NCI-H1694 treated with DMSO at 0.1 percent for 48 hours (cell line): ENCODE results near the gene SIAE.
A peak's percentile ranks its signal among the peaks of the same experiment; 100 is the strongest.
"Not testable (repeated sequence)": the region's sequence is repeated elsewhere in the genome, so short reads cannot be mapped to it uniquely, and the experiment has no call there.

Source experiments
- DNase-seq: peaks from one replicate; lab custom pipeline; 2025; lab: John Stamatoyannopoulos, UW

SIAE gene

DNA sequence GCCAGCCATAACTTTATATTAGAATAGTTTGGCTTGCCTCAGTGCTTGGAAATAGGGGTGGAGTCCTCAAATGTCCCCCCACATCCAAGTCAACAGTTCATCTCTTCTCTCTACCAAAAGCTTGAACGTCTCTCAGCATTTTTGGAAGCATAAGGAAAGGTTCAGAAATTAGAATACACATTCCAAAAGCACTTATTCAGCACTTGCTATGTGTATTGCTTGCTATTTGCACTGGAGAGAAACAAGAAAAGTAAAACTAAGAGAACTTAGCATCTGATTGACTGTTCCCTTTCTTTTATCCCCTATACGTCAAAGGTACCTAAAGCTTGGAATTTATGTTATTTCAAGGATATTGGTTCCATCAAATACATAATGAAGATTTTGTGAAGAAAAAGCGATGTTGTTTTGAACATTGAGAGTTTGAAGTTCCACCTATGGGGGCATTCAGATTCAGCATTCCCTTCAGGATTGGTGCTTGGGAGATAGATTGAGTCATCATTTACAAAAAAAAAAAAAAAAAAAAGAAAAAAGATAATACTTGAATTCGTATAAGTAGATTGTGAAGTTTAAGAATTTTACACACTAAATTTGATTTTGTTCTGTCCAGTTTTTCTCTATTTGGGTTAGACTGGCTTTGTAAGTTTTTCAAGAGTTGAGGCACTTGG is 49.5 kb downstream of the SIAE start:
- DNase-seq, result no peak

DNA sequence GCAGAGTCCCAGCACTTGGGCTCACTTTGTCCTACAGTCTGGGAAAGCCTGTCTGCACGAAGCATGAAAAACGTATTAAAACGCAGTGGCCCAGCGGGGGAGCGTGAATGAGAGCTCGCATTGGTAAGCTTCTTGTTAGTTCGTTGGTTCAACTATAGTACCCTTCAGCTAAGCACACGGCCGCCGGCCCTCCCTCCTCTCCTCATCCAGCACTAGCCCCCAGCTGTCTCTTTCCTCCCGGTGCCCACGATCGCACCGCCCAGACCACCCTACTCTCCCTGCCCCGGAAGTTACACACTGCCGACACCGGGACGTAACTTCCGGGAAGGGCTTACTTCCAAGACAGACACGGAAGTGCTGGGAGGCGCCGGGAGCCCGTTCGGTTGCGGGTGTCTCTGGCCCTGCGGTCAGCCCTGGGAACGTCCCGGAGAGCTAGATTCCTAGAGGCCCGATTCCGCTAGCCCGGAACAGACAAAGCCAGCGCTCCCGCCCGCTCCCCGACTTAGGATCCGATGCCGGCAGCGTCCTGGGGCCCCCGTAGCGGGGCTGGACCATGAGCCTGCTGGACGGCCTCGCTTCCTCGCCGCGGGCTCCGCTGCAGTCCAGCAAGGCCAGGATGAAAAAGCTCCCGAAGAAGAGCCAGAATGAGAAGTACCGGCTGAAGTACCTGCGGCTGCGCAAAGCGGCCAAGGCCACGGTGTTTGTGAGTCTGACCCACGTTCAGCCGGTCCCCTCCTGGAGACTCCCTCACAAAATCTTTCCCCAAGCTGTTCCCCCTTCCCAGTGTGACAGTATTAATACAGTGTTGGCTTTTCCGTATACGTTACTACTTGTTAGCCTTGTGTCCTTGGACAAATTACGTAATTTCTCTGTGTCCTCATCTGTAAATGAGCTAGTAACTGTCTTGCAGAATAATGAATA is 50.7 kb downstream of the SIAE start, which contains the start of gene TBRG1:
Gene TBRG1, plus strand, starts transcription at position 334 of the 921 bp plus-strand sequence. Its CDS starts 220 bp downstream, at position 554.
- DNase-seq, result peak; percentile 57

DNA sequence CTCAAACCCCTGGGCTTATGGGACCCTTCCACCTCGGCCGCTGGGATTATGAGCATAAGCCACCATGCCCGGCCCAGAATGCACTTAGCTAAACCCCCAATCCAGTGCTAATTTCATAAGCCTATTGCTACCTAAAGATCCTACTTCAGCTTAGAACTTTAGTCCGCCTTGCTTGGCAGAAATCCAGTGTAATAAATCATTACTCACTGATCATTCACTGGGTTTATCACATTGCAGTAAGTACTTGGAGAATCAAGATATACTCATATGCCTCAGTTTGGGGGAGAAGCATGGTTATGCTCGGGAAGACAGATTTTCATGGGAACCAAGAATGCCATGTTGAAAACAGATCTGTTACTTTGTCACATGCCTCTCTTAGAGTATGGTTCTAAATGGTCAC is 54.7 kb downstream of the SIAE start:
- DNase-seq, result no peak

DNA sequence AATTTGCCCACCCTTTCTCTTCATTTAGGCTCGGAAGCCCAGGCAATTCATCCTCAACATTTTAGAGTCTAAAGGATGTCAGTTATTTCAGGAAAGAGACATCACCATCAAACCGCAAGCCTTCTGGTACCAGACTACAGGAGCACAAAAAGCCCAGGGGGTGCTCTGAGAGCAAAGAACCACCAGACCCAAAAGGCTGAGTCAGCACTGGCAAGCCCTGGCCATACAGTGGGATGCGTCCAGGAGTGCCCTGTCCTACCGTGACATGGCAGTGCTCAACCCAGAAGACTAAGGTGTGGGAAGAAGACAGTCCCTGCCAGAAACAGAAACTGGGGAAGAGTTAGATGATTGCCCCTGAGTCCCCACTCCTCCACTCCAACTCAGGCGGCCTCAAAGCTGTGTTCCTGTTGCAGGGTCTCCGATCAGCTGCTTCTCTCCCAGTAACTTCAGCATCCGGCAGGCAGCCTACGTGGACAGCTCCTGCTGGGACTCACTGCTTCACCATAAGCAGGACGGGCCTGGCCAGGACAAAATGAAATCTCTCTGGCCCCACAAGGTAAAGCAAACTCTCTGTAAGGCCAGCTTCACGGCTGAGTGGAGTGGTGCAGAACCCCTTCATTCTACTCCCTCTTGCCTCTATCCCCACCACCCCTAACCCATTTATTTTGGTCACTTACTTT is 60.8 kb downstream of the SIAE start:
- no peak for DNase-seq

DNA sequence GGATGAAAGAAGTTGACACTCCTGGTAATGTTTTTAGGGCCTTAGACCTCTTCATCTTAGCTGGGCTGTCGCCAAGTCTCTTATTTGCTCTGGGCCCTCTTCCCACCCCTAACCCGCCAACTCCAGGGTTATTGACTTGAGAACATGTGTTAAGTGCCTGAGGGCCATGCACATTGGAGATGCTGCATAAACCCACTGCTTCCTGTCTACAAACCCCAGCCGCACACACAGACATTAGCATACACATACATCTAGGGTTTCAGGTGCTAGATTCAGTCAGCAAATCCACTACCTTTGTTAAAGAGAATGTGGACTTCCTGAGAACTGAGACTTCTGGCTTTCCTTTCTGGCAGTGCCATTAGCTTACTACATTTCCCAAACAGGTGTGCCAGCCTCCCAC is 61.5 kb downstream of the SIAE start:
- DNase-seq, result no peak

DNA sequence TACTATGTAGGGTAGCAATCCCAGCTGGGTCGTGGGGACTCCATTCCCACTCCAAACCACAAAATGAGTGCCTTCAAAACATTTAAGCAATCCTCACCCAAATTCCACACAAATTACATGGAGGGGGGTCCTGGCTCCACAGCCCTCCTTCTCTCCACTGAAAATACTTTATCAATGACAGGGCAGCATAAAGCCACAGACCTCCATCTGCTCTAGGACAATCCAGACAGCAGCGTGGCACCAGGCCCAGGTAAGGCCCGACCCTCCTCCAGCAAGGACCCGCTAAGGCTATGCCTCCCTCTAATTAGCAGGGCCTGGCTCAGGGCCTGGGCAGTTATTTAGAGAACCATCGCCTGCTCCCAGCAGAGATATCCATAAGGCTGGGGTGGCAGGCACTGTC is 62.5 kb downstream of the SIAE start, which contains the start of gene PANX3:
Gene PANX3, plus strand, starts transcription at position 365 of the 400 bp plus-strand sequence. CDS start 129 bp downstream, outside the sequence.
- no peak for DNase-seq

DNA sequence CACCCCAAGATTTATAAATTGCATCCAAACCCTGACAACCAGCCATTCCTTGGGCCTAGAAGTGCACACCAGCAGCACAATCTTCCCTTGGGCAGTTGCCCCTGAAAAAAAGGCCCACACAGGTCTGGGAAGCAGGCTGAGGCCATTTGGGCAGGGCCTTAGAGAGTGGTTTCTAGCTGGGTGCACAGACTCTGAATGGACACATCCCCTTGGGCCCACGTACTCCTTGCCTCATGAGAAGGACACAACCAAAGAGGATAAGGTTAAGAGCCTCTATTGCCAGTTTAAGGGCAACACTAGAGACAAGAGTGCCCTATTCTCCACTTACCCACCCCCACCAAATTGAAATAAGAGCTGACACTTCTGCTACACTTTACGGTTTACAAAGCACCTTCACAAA is 63.2 kb downstream of the SIAE start:
- no peak for DNase-seq

DNA sequence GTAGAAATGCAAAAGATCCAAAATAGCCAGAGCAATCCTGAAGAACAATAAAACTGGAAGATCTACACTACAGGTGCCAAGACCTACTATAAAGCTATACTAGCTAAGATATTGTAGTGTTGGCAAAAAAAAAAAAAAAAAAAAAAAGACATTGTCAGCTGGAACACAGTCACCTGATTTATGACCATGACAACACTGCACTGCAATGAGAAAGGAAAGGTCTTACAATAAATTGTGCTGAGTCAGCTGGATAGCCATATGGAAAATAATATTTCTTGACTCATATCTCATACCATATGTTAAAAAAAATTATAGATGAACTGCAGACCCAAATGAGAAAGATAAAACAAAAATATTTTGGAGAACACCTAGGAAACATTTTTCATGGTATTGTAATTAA is 65.4 kb downstream of the SIAE start:
- no peak for DNase-seq

DNA sequence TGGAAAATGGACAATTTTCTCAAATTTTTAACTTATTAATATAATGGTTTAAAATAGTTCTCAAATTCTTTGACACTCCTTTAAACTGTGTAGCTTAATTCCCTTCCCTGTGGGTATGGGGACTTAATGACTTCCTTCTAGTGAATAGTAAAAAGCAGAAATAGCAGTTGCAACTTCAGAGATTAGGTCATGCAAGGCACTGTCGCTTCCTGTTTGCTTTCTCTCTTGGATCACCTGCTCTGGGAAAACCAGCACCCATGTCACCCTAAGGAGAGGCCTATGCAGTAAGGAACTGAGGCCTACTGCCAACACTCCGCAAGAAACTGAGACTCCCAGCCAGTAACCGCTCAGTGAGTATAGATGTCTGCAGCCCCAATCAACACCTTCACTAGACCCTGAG is 67.8 kb downstream of the SIAE start:
- no peak for DNase-seq

DNA sequence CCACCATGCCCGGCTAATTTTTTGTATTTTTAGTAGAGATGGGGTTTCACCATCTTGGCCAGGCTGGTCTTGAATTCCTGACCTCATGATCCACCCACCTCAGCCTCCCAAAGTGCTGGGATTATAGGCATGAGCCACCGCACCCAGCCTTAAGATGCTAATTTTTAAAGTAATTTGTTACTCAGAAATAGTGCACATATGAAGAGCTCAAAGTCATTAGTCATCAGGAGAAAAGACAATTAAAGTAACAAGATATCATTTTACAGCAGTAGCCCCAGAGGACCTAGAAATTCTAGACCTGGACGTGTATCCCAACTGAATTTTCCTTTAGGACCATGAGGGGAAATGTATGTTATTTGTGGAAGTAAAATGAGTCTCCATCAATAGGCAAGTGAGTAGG is 70.8 kb downstream of the SIAE start:
- DNase-seq, result not testable (repeated sequence)

DNA sequence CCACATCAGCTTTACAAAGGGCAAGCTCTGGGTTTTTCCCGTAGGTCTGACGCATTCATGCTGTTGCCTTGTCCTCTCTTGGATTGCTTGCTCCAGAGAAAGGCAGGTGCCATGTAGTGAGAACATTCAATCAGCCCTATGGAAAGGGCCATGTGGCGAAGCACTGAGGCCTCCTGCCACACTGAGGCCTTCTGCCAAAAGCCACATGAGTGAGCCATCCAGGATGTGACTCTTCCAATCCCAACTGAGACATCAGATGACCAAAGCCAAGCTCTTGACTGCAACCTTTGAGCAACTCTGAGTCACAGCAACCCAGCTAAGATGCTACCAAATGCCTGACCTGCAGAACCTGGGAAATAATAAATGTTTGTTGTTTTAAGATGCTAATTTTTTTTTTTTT is 71.3 kb downstream of the SIAE start:
- no peak for DNase-seq

DNA sequence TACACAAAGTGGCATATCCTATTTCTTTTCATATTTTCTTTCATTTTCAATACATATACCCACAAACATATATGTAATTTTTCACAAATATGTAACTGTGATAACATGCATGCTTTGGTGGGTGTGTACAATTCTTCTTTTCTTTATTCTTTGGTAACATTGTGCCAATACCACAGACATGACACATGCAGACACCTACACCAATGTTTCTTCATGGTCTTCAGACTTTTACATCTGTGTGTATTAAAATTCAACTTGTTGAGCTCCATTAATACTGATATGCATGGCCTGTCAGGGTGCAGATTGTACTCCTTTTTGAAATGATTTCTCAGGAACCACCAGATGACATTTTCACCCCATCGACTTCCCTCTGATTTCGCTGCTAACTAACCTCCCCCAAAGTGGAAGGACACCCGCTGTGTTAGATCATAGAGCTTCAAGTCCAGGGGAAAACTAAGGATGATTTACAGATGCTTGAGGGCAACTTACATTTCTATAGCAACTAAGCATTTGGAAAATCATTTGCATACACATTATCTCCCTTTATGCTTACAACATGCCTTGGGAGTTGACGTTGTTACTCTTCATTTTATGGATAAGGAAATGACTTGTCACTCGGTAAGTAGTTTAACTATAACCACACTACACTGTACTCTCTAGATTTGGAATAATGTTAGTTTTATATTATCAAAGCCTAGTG is 72.8 kb downstream of the SIAE start:
- no peak for DNase-seq

DNA sequence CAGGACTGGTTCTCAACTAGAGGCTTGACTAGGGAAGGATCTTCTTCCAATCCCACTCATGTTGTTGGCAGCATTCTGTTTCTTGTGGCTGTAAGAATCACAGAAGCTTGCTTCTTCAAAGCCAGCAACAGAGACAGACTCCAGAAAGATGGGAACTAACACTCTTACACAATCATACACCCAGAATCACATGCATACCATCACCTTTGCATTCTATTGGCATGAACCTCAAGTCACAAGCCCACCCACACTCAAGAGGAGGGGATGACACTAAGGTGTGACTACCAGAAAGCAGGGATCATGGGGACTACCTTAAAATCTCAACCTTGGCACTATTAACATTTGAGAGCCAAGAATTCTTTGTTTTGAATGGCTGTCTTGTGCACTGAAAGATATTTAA is 75.9 kb downstream of the SIAE start:
- no peak for DNase-seq

DNA sequence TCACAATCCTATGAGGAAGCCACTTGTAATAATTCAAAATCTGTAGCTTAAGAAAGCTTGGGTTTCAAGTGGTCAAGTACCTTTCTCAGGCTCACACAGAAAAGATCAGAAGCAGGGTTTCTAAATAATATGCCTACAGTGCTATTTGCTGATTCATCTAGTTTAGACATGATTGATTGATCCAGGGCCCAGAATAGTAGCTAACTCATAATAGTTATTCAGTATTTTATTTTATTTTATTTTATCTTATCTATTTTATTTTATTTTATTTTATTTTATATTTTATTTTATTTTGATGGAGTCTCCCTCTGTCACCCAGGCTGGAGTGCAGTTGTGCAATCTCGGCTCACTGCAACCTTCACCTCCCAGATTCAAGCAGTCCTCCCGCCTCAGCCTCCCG is 78.2 kb downstream of the SIAE start:
- no peak for DNase-seq

DNA sequence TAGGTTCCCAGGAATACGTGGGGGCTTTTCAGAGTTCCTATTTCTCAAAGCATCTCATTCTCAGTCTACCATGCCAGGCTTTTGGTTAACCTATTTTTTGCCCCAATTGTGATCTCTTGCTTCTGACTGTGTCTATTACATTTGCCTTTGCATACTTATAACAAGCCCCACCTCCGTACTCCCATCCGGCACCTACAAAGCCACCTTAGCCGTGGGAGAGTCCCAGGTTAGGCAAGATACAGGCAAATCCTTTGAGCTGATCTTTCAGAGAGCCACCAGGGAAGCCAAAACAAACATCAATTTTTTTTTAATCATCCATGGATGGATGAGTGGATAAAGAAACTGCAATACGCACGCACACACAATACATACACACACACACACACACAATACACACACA is 80.9 kb downstream of the SIAE start:
- DNase-seq, result no peak

DNA sequence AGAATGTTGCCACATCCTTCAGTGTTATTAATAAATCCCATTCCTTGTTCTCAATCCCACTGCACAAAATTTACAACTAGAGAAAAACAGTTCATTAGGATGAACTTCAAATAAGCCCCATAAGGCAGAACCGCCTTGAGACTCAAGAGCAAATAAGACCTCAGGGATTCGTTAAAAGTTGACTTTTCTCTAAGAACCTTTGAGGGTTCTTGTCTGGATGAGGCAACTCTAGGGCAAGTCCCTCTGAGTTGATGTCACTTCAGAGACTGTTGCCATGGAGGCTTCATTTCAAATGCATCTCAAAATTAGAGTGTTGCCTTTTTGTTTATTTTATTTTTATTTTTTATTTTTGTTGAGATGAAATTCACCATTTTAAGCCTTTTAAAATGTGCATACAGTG is 82.1 kb downstream of the SIAE start:
- no peak for DNase-seq

DNA sequence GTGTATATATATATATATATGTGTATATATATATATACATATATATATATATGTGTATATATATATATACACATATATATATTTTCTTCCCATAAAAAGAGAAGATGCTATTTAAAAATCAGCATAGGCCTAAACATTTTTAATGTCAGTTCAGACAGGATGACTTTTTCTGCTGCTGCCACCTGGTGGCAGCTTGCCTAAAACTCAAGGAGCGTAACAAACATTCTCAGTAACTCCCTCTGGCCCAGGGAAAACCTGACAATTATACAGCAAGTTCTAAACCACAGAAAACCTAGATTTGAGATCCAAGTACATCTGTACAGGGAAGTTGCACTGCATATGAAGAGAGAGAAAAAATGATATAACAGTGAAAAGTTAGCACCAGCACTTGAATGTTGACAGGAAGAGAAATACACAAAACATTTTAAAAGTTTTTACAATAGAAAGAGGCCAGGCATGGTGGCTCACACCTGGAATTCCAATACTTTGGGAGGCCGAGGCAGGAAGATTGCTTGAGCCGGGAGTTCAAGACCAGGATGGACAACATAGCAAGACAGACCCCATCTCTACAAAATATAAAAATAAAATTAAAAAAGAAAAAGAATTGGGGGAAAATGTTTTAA is 87.2 kb downstream of the SIAE start:
- DNase-seq, result peak; percentile 24

DNA sequence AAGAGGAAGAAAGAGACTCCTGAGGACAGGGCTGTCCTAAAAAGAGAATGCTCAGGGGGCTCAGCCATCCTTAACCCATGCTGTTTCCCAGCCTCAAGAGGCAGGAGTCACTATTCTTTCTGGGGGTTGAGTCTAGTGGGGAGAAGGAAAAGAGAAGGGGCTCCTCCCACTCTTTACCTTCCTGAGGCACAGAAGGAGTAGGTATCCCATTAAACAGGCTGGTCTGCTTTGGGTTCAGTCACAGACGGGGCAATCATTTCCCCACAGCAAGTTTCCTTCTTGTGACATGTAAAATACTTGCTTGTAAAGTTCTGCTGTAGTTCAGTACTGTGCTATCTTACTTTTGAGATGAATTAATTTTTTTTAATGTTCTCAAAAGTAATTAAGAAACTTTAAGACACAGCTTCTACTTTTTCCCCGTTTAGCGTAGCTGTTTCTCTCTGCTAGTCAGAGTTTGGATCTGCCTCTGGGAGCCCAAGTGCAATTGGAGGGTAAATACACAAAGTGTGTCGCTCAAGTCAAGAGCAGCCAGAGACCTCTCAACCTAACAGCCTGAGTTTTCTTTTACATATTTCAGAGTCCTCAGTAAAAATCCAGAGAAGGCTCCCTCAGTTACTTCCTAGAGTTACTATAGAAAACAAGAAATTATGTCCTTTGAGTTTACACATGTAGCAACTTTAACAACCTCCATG is 88.7 kb downstream of the SIAE start:
- DNase-seq, result no peak

DNA sequence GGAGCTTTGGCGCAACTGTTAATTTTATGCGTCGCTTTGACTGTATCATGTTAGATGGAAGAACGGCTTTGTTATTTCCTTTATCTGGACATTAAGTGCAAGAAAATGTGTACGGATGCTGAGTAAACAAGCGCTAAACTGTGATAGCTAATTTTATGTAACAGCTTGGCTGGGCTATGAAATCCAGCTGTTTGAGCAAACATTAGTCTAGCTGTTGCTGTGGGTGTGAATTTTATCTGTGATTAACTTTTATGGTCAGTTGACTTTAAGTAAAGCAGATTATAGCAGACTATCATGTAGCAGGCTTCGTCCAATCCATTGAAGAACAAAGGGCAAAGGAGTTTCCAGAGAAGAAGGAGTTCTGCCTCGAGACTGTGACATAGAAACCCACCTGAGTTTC is 89.8 kb downstream of the SIAE start:
- no peak for DNase-seq
